ENCODE data around the gene BHLHE41.

Gene BHLHE41

DNA sequence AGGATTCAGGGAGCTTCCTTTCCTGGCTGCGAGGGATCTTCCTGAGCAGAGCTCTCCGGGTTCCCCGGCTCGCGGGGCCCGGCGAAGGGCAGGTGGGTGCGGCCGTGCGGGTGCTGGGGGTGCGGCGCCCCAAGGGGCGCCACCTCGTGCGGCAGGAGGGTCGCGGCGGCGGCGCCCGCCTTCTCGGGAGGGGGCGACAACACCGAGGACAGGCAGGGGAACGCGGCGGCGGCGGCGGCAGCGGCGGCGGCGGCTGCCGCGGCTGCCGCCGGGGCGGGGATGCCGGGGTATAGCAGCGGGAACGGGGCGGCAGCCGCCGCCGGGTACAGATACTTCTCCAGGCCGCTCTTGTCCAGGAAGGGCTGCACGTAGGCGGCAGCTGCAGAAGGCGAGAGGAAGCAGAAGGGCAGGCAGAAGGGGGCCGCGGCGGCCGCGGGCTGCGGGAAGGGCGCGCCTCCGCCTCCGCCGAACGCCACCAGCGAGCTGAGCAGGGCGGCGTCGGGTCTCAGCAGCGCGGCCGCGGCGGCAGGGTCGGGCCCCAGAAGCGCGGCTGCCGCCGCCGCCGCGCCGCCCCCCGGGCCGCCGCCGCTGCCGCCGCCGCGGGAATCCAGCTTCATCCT lies 2.7 kb downstream of the BHLHE41 start:
- H3K9me3 ChIP-seq (ENCODE audit: control insufficient read depth, low read length) = no peaks in the 10 kb centered on the region
- no peak overlapping the region for H2AK5ac ChIP-seq (ENCODE audit: low read length, severe bottlenecking)
- H3K4ac ChIP-seq (ENCODE audit: low read depth in 1 of 2, low read length in 2 of 2) = peak overlapping the region in 1 of 2 experiments; percentile 75
- peak overlapping the region; percentile 77 for H2AFZ ChIP-seq (ENCODE audit: low read depth, low read length)
- H3K4me2 ChIP-seq (ENCODE audit: low read length, poor library complexity, severe bottlenecking) = peak overlapping the region; percentile 74
- peak; percentile 23 for DNase-seq
- under 1% methylated on average over 43 of the region's 88 CpGs for WGBS
- H3K36me3 ChIP-seq (ENCODE audit: control insufficient read depth in 1 of 2, insufficient read depth in 2 of 2, low read depth in 1 of 2, low read length in 2 of 2) = no peaks in the 10 kb centered on the region
- peaks cover 2% of the 10 kb centered on the region for H3K79me1 ChIP-seq (replicated peaks; ENCODE audit: low read length, poor library complexity, severe bottlenecking)
- peak overlapping the region; percentile 19 for H2BK120ac ChIP-seq (ENCODE audit: low read depth, low read length)
- peak overlapping the region in 1 of 2 experiments; percentile 94 for H3K23ac ChIP-seq (ENCODE audit: low read length in 2 of 2)
- H3K4me1 ChIP-seq (ENCODE audit: control insufficient read depth, insufficient read depth, low read depth, low read length) = peaks cover 5% of the 10 kb centered on the region
- peak overlapping the region; percentile 64 for H4K8ac ChIP-seq (ENCODE audit: low read length)
- peak overlapping the region in 1 of 2 experiments; percentile 92 for H2BK12ac ChIP-seq (ENCODE audit: low read length in 2 of 2)
- peak overlapping the region; percentile 79 to 91 for H3K4me3 ChIP-seq (ENCODE audit: insufficient read depth in 1 of 2, low read depth in 1 of 2, low read length in 2 of 2)
- H2BK5ac ChIP-seq (ENCODE audit: low read depth, low read length, poor library complexity, severe bottlenecking) = peak overlapping the region; percentile 19
- H3K9ac ChIP-seq (ENCODE audit: low read length) = peak overlapping the region; percentile 93
- peak overlapping the region; percentile 84 to 94 for H3K18ac ChIP-seq (ENCODE audit: low read depth in 1 of 2, low read length in 2 of 2)
- peak overlapping the region; percentile 68 for H4K91ac ChIP-seq (ENCODE audit: low read length)
- H2BK15ac ChIP-seq (ENCODE audit: low read depth, poor library complexity, severe bottlenecking) = peak overlapping the region; percentile 96
- no peaks in the 10 kb centered on the region for H3K27me3 ChIP-seq (ENCODE audit: control insufficient read depth in 1 of 2, insufficient read depth in 1 of 2, low read length in 2 of 2)
- H3K14ac ChIP-seq (ENCODE audit: low read length in 2 of 2) = peak overlapping the region in 1 of 2 experiments; percentile 79
- H3K27ac ChIP-seq (ENCODE audit: low read length, poor library complexity, severe bottlenecking) = no peak overlapping the region

DNA sequence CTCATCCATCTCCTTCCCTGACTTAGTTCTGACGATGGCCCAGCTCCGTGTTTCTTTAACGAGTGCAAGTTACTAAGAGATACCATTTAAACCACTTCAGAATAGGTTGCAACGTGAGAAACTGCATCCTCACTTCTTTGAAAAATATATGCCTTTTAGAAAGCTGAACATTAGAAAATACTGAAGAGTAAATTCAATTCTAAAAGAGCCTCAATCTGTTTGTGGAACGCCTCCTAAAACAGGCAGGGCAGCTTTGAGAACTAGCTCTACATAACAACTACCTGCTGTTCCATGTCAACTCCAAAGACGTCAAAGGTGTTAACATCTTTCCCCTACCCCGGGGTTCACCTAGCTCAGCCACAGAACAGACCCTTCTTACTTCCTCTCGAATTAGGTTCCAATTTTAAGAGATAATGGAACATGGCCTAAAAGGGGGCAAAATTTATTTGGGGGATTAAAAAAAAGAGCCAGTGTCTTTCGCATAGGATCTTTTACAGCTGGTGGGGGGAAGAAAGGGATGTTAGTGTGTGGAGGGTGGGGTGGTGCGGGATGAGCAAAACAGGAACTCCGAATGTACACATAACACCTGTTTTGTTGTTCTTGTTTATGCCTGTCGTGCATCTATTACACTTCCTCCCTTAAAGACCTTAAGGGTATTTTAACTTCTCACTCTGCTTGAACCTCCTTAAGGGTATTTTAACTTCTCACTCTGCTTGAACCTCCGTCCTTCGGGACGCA lies 3.3 kb downstream of the BHLHE41 start:
- H3K27ac ChIP-seq (ENCODE audit: low read length, poor library complexity, severe bottlenecking) = no peak overlapping the region
- H3K9me3 ChIP-seq (ENCODE audit: control insufficient read depth, low read length) = no peaks in the 10 kb centered on the region
- H2BK15ac ChIP-seq (ENCODE audit: low read depth, poor library complexity, severe bottlenecking) = no peak overlapping the region
- no peak overlapping the region for H3K18ac ChIP-seq (ENCODE audit: low read depth in 1 of 2, low read length in 2 of 2)
- no peak overlapping the region for H3K14ac ChIP-seq (ENCODE audit: low read length in 2 of 2)
- H2AFZ ChIP-seq (ENCODE audit: low read depth, low read length) = no peak overlapping the region
- H4K8ac ChIP-seq (ENCODE audit: low read length) = no peak overlapping the region
- no peak overlapping the region for H2BK12ac ChIP-seq (ENCODE audit: low read length in 2 of 2)
- H3K4ac ChIP-seq (ENCODE audit: low read depth in 1 of 2, low read length in 2 of 2) = no peak overlapping the region
- H3K23ac ChIP-seq (ENCODE audit: low read length in 2 of 2) = no peak overlapping the region
- peaks cover 2% of the 10 kb centered on the region for H3K79me1 ChIP-seq (replicated peaks; ENCODE audit: low read length, poor library complexity, severe bottlenecking)
- H3K4me1 ChIP-seq (ENCODE audit: control insufficient read depth, insufficient read depth, low read depth, low read length) = peaks cover 5% of the 10 kb centered on the region
- H2BK120ac ChIP-seq (ENCODE audit: low read depth, low read length) = no peak overlapping the region
- peak overlapping the region; percentile 74 to 79 for H3K4me3 ChIP-seq (ENCODE audit: insufficient read depth in 1 of 2, low read depth in 1 of 2, low read length in 2 of 2)
- H4K91ac ChIP-seq (ENCODE audit: low read length) = no peak overlapping the region
- H3K9ac ChIP-seq (ENCODE audit: low read length) = peak overlapping the region; percentile 85
- no peaks in the 10 kb centered on the region for H3K36me3 ChIP-seq (ENCODE audit: control insufficient read depth in 1 of 2, insufficient read depth in 2 of 2, low read depth in 1 of 2, low read length in 2 of 2)
- WGBS = 46% methylated on average over 10 of the region's 15 CpGs
- peak overlapping the region; percentile 74 for H3K4me2 ChIP-seq (ENCODE audit: low read length, poor library complexity, severe bottlenecking)
- no peak for DNase-seq
- H2BK5ac ChIP-seq (ENCODE audit: low read depth, low read length, poor library complexity, severe bottlenecking) = no peak overlapping the region
- no peak overlapping the region for H2AK5ac ChIP-seq (ENCODE audit: low read length, severe bottlenecking)
- H3K27me3 ChIP-seq (ENCODE audit: control insufficient read depth in 1 of 2, insufficient read depth in 1 of 2, low read length in 2 of 2) = no peaks in the 10 kb centered on the region

DNA sequence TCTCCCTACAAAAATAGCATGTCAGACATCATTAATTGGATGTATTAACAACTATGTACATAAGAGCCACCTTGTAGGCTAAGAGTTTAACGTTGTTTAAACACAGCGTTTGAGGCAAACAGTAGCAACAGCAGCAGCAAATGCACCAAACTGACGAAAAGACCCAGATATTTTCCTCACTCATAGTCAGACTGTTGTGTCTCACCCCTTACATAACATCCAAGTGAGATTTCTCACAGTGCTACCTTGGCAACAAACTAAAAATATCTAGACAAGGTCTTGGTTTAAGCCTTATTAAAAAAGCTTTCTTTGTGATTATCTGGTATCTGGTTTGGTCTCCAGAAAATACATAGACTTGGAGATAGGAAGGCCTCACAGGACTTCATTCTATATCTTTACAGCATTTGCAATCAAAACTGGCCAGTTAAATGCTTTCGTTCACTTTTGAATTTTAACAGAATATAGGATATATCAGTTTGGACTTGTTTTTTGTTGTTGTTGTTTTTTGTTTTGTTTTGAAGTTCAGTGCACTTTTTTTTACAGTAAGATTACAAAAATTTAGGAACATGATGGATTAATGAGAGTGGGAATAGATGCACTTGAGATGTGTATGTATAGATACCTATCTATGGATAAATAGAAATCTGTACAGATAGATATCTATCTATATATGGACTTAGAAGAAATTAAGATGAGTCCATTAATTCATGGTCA lies 4.1 kb downstream of the BHLHE41 start:
- no peak overlapping the region for H4K8ac ChIP-seq (ENCODE audit: low read length)
- H3K27ac ChIP-seq (ENCODE audit: low read length, poor library complexity, severe bottlenecking) = no peak overlapping the region
- no peak overlapping the region for H2AK5ac ChIP-seq (ENCODE audit: low read length, severe bottlenecking)
- WGBS = 76% methylated on average over 4 of the region's 4 CpGs
- no peak overlapping the region for H3K4me3 ChIP-seq (ENCODE audit: insufficient read depth in 1 of 2, low read depth in 1 of 2, low read length in 2 of 2)
- no peak overlapping the region for H3K23ac ChIP-seq (ENCODE audit: low read length in 2 of 2)
- H4K91ac ChIP-seq (ENCODE audit: low read length) = no peak overlapping the region
- DNase-seq = no peak
- no peak overlapping the region for H2BK12ac ChIP-seq (ENCODE audit: low read length in 2 of 2)
- H2BK5ac ChIP-seq (ENCODE audit: low read depth, low read length, poor library complexity, severe bottlenecking) = no peak overlapping the region
- no peak overlapping the region for H3K4ac ChIP-seq (ENCODE audit: low read depth in 1 of 2, low read length in 2 of 2)
- no peak overlapping the region for H3K18ac ChIP-seq (ENCODE audit: low read depth in 1 of 2, low read length in 2 of 2)
- peaks cover 3% of the 10 kb centered on the region for H3K79me1 ChIP-seq (replicated peaks; ENCODE audit: low read length, poor library complexity, severe bottlenecking)
- no peaks in the 10 kb centered on the region for H3K27me3 ChIP-seq (ENCODE audit: control insufficient read depth in 1 of 2, insufficient read depth in 1 of 2, low read length in 2 of 2)
- H3K9ac ChIP-seq (ENCODE audit: low read length) = peak overlapping the region; percentile 85
- no peak overlapping the region for H2BK120ac ChIP-seq (ENCODE audit: low read depth, low read length)
- no peak overlapping the region for H3K14ac ChIP-seq (ENCODE audit: low read length in 2 of 2)
- H3K4me1 ChIP-seq (ENCODE audit: control insufficient read depth, insufficient read depth, low read depth, low read length) = peaks cover 5% of the 10 kb centered on the region
- no peak overlapping the region for H2AFZ ChIP-seq (ENCODE audit: low read depth, low read length)
- H2BK15ac ChIP-seq (ENCODE audit: low read depth, poor library complexity, severe bottlenecking) = no peak overlapping the region
- no peak overlapping the region for H3K4me2 ChIP-seq (ENCODE audit: low read length, poor library complexity, severe bottlenecking)
- no peaks in the 10 kb centered on the region for H3K9me3 ChIP-seq (ENCODE audit: control insufficient read depth, low read length)
- H3K36me3 ChIP-seq (ENCODE audit: control insufficient read depth in 1 of 2, insufficient read depth in 2 of 2, low read depth in 1 of 2, low read length in 2 of 2) = no peaks in the 10 kb centered on the region

GRCh38 chr12:26119391-26119989 lies 5.3 kb downstream of the BHLHE41 start:
- no peak overlapping the region for H2AK5ac ChIP-seq (ENCODE audit: low read length, severe bottlenecking)
- no peak overlapping the region for H3K23ac ChIP-seq (ENCODE audit: low read length in 2 of 2)
- no peak overlapping the region for H4K8ac ChIP-seq (ENCODE audit: low read length)
- H2BK15ac ChIP-seq (ENCODE audit: low read depth, poor library complexity, severe bottlenecking) = no peak overlapping the region
- H3K4me1 ChIP-seq (ENCODE audit: control insufficient read depth, insufficient read depth, low read depth, low read length) = peaks cover 4% of the 10 kb centered on the region
- no peak overlapping the region for H2BK120ac ChIP-seq (ENCODE audit: low read depth, low read length)
- no peaks in the 10 kb centered on the region for H3K27me3 ChIP-seq (ENCODE audit: control insufficient read depth in 1 of 2, insufficient read depth in 1 of 2, low read length in 2 of 2)
- H3K79me1 ChIP-seq (replicated peaks; ENCODE audit: low read length, poor library complexity, severe bottlenecking) = peaks cover 3% of the 10 kb centered on the region
- no peak overlapping the region for H3K18ac ChIP-seq (ENCODE audit: low read depth in 1 of 2, low read length in 2 of 2)
- no peak overlapping the region for H3K4ac ChIP-seq (ENCODE audit: low read depth in 1 of 2, low read length in 2 of 2)
- no peak overlapping the region for H2BK12ac ChIP-seq (ENCODE audit: low read length in 2 of 2)
- peak overlapping the region; percentile 85 for H3K9ac ChIP-seq (ENCODE audit: low read length)
- no peak overlapping the region for H3K14ac ChIP-seq (ENCODE audit: low read length in 2 of 2)
- H3K4me3 ChIP-seq (ENCODE audit: insufficient read depth in 1 of 2, low read depth in 1 of 2, low read length in 2 of 2) = no peak overlapping the region
- H3K4me2 ChIP-seq (ENCODE audit: low read length, poor library complexity, severe bottlenecking) = no peak overlapping the region
- no peak overlapping the region for H2BK5ac ChIP-seq (ENCODE audit: low read depth, low read length, poor library complexity, severe bottlenecking)
- peak; percentile 73 for DNase-seq
- no peak overlapping the region for H4K91ac ChIP-seq (ENCODE audit: low read length)
- 8% methylated on average over 2 of the region's 2 CpGs for WGBS
- H2AFZ ChIP-seq (ENCODE audit: low read depth, low read length) = no peak overlapping the region
- no peaks in the 10 kb centered on the region for H3K36me3 ChIP-seq (ENCODE audit: control insufficient read depth in 1 of 2, insufficient read depth in 2 of 2, low read depth in 1 of 2, low read length in 2 of 2)
- H3K9me3 ChIP-seq (ENCODE audit: control insufficient read depth, low read length) = no peaks in the 10 kb centered on the region
- no peak overlapping the region for H3K27ac ChIP-seq (ENCODE audit: low read length, poor library complexity, severe bottlenecking)
